ENCODE results near the gene TBCA.

The TBCA gene, protein sequence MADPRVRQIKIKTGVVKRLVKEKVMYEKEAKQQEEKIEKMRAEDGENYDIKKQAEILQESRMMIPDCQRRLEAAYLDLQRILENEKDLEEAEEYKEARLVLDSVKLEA

DNA sequence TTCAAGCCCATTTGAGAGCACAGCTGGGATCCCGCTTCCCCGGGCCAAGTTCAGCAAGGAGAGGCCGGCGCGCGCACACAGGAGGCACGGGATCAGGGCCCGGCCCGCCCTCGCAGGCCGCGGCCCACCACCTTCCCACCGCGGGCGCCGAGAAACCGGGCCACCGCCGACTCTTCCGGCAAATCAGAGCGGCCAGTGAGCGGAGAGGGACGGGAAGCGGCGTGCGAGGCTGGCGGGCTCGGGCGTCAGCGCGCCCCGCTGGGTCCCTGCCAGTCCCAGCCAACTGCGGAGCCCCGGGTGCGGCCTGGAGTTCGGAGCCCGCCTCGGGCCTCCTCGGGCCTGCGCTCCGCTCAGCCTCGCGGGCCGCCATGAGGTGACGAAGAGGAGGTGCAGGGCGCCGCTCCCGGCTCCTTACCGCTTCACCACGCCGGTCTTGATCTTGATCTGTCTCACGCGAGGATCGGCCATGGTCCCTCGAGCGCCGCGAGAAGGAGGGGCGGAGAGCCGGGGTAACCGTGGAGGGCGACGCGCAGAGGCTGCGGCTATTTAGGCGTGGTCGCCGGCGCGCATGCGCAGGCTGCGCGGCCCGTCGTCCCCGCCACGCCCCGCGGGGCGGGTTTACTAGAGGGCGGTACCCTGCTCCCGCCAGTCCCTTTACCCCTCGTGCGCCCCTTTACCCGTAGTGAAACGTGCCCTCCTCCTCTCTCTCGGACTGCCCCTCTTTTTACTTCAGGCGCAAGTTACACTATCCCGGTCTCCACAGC is at the start of gene TBCA:
TSS of gene TBCA (minus strand) at position 550 of the 764 bp plus-strand sequence. CDS start at position 468, 82 bp downstream.
- TF ChIP-seq POLR2AphosphoS5 (IDR thresholded peaks at IDR 0.05; ENCODE audit: borderline replicate concordance, low read depth, low read length) = peak; percentile 93
- no peak for TF ChIP-seq FOXP2 (optimal IDR thresholded peaks at IDR 0.05; ENCODE audit: control extremely low read depth, extremely low read length, insufficient read depth)
- no peak for TF ChIP-seq EZH2 (IDR thresholded peaks at IDR 0.05)
- Histone ChIP-seq H3K27ac (peak within 1 kb of the TSS; percentile 82), H3K9me3 (ENCODE audit: low read depth, low read length) (no peaks in the 10 kb centered on the region), H3K4me3 (peak within 1 kb of the TSS; percentile 90), H3K9ac (ENCODE audit: insufficient read length) (peak within 1 kb of the TSS; percentile 99), H3K36me3 (ENCODE audit: insufficient read depth, low read length) (peaks cover 34% of the 10 kb centered on the region)
- DNase-seq (ENCODE audit: low read depth, low spot score) = peak; percentile 52

DNA sequence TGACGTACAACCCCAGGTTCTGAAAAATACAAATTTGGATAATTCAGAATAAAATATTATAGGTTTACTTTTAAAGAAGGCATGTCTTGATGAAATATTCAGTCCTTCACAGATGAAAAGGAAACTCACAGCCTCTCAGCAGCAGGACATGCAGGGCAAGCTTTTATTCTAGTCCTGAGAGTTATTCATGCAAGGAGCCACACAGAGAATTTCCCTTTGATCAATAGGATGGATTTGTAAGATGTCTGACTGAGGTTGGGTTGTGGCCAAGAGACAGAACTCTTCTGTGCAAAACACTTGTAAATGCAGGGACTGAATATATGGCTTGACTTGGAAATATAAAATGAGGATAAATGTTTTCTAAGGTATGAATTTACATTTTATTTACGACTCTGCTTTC is 48.8 kb upstream of the TBCA start:
- no peak for DNase-seq (ENCODE audit: low read depth, low spot score)
- Histone ChIP-seq H3K4me3 (no peak overlapping the region), H3K27ac (no peak overlapping the region), H3K9ac (ENCODE audit: insufficient read length) (no peak overlapping the region), H3K9me3 (ENCODE audit: low read depth, low read length) (no peaks in the 10 kb centered on the region), H3K36me3 (ENCODE audit: insufficient read depth, low read length) (no peaks in the 10 kb centered on the region)
- no peak for TF ChIP-seq EZH2 (IDR thresholded peaks at IDR 0.05)
- TF ChIP-seq POLR2AphosphoS5 (IDR thresholded peaks at IDR 0.05; ENCODE audit: borderline replicate concordance, low read depth, low read length) = no peak
- TF ChIP-seq FOXP2 (optimal IDR thresholded peaks at IDR 0.05; ENCODE audit: control extremely low read depth, extremely low read length, insufficient read depth) = no peak

DNA sequence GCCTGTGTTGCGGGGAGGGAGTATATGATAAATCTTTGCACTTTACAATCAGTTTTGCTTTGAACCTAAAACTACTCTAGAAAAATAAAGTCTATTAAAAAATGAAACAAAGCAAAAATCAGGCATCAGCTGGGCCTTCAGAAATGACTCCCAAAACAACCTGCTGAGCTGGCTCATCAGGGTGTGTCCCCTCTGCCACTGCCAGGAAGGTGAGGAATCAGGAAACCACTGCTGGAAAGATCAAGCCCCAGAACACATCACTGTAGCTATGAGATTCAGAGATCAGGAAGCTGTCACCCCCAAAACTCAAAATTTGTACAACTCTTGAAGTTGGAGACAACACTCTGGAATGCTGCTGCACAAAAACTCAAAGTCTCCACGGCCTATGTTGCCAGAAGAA is 40.5 kb upstream of the TBCA start:
- Histone ChIP-seq H3K9ac (ENCODE audit: insufficient read length) (no peak overlapping the region), H3K4me3 (no peak overlapping the region), H3K36me3 (ENCODE audit: insufficient read depth, low read length) (no peaks in the 10 kb centered on the region), H3K9me3 (ENCODE audit: low read depth, low read length) (no peaks in the 10 kb centered on the region), H3K27ac (no peak overlapping the region)
- TF ChIP-seq POLR2AphosphoS5 (IDR thresholded peaks at IDR 0.05; ENCODE audit: borderline replicate concordance, low read depth, low read length) = no peak
- DNase-seq (ENCODE audit: low read depth, low spot score) = no peak

DNA sequence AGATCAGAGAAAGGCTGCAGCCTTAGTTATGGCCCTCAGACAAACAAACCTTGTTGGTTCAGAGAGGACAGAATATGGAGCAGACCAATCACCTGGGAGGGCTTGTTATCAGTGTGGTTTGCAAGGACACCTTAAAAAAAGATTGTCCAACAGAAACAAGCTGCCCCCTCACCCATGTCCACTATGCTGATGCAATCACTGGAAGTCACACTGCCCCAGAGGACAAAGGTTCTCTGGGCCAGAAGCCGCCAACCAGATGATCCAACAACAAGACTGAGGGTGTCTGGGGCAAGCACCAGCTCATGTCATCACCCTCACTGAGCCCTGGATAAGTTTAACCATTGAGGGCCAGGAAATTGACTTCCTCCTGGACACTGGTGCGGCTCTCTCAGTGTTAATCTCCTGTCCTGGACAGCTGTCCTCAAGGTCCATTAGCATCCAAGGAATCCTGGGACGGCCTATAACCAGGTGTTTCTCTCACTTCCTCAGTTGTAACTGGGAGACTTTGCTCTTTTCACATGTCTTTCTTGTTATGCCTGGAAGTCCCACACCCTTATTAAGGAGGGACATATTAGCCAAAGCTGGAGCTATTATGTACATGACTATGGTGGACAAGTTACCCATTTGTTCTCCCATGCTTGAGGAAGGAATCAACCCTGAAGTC is 36.9 kb upstream of the TBCA start:
- H3K9me3 ChIP-seq (ENCODE audit: low read depth, low read length) = no peaks in the 10 kb centered on the region
- no peaks in the 10 kb centered on the region for H3K36me3 ChIP-seq (ENCODE audit: insufficient read depth, low read length)
- TF ChIP-seq FOXP2 (optimal IDR thresholded peaks at IDR 0.05; ENCODE audit: control extremely low read depth, extremely low read length, insufficient read depth) = no peak
- TF ChIP-seq EZH2 (IDR thresholded peaks at IDR 0.05) = no peak
- no peak for TF ChIP-seq POLR2AphosphoS5 (IDR thresholded peaks at IDR 0.05; ENCODE audit: borderline replicate concordance, low read depth, low read length)
- H3K9ac ChIP-seq (ENCODE audit: insufficient read length) = no peak overlapping the region
- no peak overlapping the region for H3K4me3 ChIP-seq
- no peak overlapping the region for H3K27ac ChIP-seq
- no peak for DNase-seq (ENCODE audit: low read depth, low spot score)

DNA sequence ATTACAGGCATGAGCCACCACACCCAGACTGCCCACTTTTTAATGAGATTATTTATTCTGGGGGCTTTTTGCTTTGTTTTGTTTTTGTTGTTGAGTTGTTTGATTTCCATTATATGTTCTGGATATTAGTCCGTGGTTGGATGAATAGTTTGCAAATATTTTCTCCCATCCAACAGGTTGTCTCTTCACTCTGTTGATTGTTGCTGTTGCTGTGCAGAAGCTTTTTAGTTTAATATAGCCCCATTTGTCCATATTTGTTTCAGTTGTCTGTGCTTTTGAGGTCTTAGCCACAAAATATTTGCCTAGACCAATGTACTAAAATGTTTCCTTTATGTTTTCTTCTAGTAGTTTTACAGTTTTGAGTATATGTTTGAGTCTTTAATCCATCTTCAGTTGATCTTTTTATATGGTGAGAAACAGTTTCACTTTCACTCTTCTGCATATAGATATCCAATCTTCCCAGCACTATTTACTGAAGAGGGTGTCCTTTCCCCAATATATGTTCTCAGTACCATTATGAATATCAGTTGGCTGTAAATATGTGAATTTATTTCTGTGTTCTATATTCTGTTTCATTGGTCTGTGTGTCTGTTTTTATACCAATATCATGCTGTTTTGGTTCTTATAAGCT is 30.2 kb upstream of the TBCA start:
- Histone ChIP-seq H3K27ac (no peak overlapping the region), H3K4me3 (no peak overlapping the region), H3K36me3 (ENCODE audit: insufficient read depth, low read length) (no peaks in the 10 kb centered on the region), H3K9me3 (ENCODE audit: low read depth, low read length) (no peaks in the 10 kb centered on the region; the same call in 1 of the 2 replicates), H3K9ac (ENCODE audit: insufficient read length) (no peak overlapping the region)
- TF ChIP-seq POLR2AphosphoS5 (IDR thresholded peaks at IDR 0.05; ENCODE audit: borderline replicate concordance, low read depth, low read length) (no peak), EZH2 (IDR thresholded peaks at IDR 0.05) (no peak), FOXP2 (optimal IDR thresholded peaks at IDR 0.05; ENCODE audit: control extremely low read depth, extremely low read length, insufficient read depth) (no peak)
- DNase-seq (ENCODE audit: low read depth, low spot score) = no peak

DNA sequence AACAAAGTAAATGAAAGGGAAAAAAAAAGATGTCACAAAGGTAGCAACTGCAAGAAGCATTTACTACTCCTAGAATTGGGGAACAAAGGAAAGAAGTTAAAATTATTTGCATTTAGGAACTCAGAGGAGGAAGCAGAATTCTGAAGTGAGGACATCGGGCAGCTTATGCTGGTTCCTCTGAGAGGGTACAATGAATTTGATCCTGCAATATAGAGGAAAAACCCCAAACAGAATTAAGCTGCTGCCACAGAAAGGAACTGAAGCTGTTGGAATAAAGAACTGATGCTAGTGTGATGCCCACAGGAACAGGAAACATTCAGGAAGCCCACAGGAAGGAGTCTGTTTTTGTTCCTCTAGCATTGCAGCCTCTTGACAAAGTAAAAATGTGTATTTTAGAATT is 22.3 kb upstream of the TBCA start:
- Histone ChIP-seq H3K9ac (ENCODE audit: insufficient read length) (no peak overlapping the region), H3K27ac (no peak overlapping the region), H3K4me3 (no peak overlapping the region), H3K9me3 (ENCODE audit: low read depth, low read length) (peaks cover 4% of the 10 kb centered on the region; the same call in 1 of the 2 replicates), H3K36me3 (ENCODE audit: insufficient read depth, low read length) (no peaks in the 10 kb centered on the region)
- TF ChIP-seq POLR2AphosphoS5 (IDR thresholded peaks at IDR 0.05; ENCODE audit: borderline replicate concordance, low read depth, low read length) = no peak
- no peak for TF ChIP-seq EZH2 (IDR thresholded peaks at IDR 0.05)
- no peak for TF ChIP-seq FOXP2 (optimal IDR thresholded peaks at IDR 0.05; ENCODE audit: control extremely low read depth, extremely low read length, insufficient read depth)
- DNase-seq (ENCODE audit: low read depth, low spot score) = no peak

DNA sequence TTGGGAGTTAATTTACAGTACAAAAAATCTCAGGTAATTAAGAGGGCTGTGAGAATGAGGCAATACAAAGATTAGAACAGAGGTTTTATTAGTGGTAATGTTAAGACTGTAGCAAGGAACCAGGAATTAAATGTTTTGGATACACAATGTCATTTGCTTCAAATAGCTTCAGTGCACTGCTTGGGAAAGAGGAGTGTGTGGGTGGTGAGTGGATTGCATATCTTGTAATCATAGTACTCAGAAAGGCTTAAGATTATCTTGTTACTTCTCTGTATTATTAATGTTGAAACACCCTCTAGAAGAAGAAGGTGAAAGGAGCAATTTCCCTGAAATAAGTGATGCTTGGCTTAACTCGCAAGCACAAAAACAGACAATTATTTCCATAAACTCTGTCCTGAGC is 21.0 kb upstream of the TBCA start:
- TF ChIP-seq EZH2 (IDR thresholded peaks at IDR 0.05) (no peak), POLR2AphosphoS5 (IDR thresholded peaks at IDR 0.05; ENCODE audit: borderline replicate concordance, low read depth, low read length) (no peak), FOXP2 (optimal IDR thresholded peaks at IDR 0.05; ENCODE audit: control extremely low read depth, extremely low read length, insufficient read depth) (no peak)
- DNase-seq (ENCODE audit: low read depth, low spot score) = no peak
- no peak overlapping the region for H3K4me3 ChIP-seq
- no peak overlapping the region for H3K9ac ChIP-seq (ENCODE audit: insufficient read length)
- no peak overlapping the region for H3K27ac ChIP-seq
- H3K36me3 ChIP-seq (ENCODE audit: insufficient read depth, low read length) = no peaks in the 10 kb centered on the region
- peaks cover 4% of the 10 kb centered on the region; the same call in 1 of the 2 replicates for H3K9me3 ChIP-seq (ENCODE audit: low read depth, low read length)

DNA sequence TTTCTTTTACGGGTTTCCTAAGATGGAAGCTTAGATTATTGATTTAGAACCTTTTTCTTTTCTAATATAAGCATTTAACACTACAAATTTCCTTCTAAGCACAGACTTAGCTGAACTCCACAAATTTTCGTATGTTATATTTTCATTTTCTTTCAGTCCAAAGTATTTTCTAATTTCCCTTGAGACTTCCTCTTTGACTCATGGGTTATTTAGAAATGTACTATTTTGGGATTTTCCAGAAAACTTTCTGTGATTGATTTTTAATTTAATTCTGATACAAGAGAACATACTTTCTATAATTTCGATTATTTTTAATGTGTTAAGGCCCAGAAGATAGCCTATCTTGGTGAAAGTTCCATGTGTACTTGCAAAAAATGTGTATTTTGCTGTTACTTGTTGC is 19.7 kb upstream of the TBCA start:
- no peak for DNase-seq (ENCODE audit: low read depth, low spot score)
- TF ChIP-seq POLR2AphosphoS5 (IDR thresholded peaks at IDR 0.05; ENCODE audit: borderline replicate concordance, low read depth, low read length) = no peak
- TF ChIP-seq FOXP2 (optimal IDR thresholded peaks at IDR 0.05; ENCODE audit: control extremely low read depth, extremely low read length, insufficient read depth) = no peak
- no peak for TF ChIP-seq EZH2 (IDR thresholded peaks at IDR 0.05)
- Histone ChIP-seq H3K9ac (ENCODE audit: insufficient read length) (no peak overlapping the region), H3K9me3 (ENCODE audit: low read depth, low read length) (peaks cover 4% of the 10 kb centered on the region; the same call in 1 of the 2 replicates), H3K27ac (no peak overlapping the region), H3K36me3 (ENCODE audit: insufficient read depth, low read length) (no peaks in the 10 kb centered on the region), H3K4me3 (no peak overlapping the region)
